ENCODE measurements around the gene FHOD1.

Gene FHOD1

GRCh38 chr16:67190041-67190440, 57.2 kb downstream of the FHOD1 start, which contains the start of gene EXOC3L1:
EXOC3L1 (minus strand) TSS chr16:67190136; CDS start chr16:67189676, 460 bp downstream.
- POLR2A ChIA-PET (ENCODE audit: low non-redundant PET): no interaction called here
- TF ChIP-seq CTCF (conservative IDR thresholded peaks at IDR 0.05; ENCODE audit: low read depth): no peak
- DNase-seq (ENCODE audit: low spot score): no peak
- CTCF ChIA-PET: interaction anchor here (0.5 to 0.7 kb wide), 3 partner anchors 20 to 236 kb away, joined by 3 to 6 read pairs (median 3); partner anchors contain the start of gene NOL3
- peak within 1 kb of the TSS; percentile 26; the same call in 1 of the 2 replicates for H3K27ac ChIP-seq

- no peak overlapping the region for H3K27ac ChIP-seq
- ChIA-PET POLR2A (ENCODE audit: low non-redundant PET) (no interaction called here), CTCF (no interaction called here)
- TF ChIP-seq CTCF (conservative IDR thresholded peaks at IDR 0.05; ENCODE audit: low read depth): no peak
- DNase-seq (ENCODE audit: low spot score): no peak
Observed at GRCh38 chr16:67188798-67189197, 58.5 kb downstream of the FHOD1 start.

GRCh38 chr16:67188323-67188722, 59.0 kb downstream of the FHOD1 start:
- DNase-seq (ENCODE audit: low spot score): no peak
- CTCF ChIA-PET: no interaction called here
- POLR2A ChIA-PET (ENCODE audit: low non-redundant PET): no interaction called here
- no peak overlapping the region for H3K27ac ChIP-seq
- TF ChIP-seq CTCF (conservative IDR thresholded peaks at IDR 0.05; ENCODE audit: low read depth): no peak

- CTCF ChIA-PET: no interaction called here
- no peak for TF ChIP-seq CTCF (conservative IDR thresholded peaks at IDR 0.05; ENCODE audit: low read depth)
- POLR2A ChIA-PET (ENCODE audit: low non-redundant PET): interaction anchor here (0.6 kb wide), 1 partner anchor 236 kb away, joined by 3 read pairs; no protein-coding TSS in a partner anchor
- no peak for DNase-seq (ENCODE audit: low spot score)
- H3K27ac ChIP-seq: no peak overlapping the region; the same call in 1 of the 2 replicates
Observed at GRCh38 chr16:67187175-67187890, 59.9 kb downstream of the FHOD1 start.

- no peak for DNase-seq (ENCODE audit: low spot score)
- peak overlapping the region; percentile 21 for H3K27ac ChIP-seq
- CTCF ChIA-PET: interaction anchor here (0.6 to 0.7 kb wide), 2 partner anchors 15 to 459 kb away, joined by 3 read pairs; no protein-coding TSS in a partner anchor
- TF ChIP-seq CTCF (conservative IDR thresholded peaks at IDR 0.05; ENCODE audit: low read depth): no peak
- POLR2A ChIA-PET (ENCODE audit: low non-redundant PET): interaction anchor here (0.6 kb wide), 1 partner anchor 235 kb away, joined by 3 read pairs; no protein-coding TSS in a partner anchor
Observed at GRCh38 chr16:67186550-67186950, 60.7 kb downstream of the FHOD1 start.

- ChIA-PET CTCF (interaction anchor here (0.6 to 2.0 kb wide), 9 partner anchors 10 to 232 kb away, joined by 3 to 9 read pairs (median 6); partner anchors contain the start of genes NOL3, TMEM208 and TRADD), POLR2A (ENCODE audit: low non-redundant PET) (no interaction called here)
- no peak for DNase-seq (ENCODE audit: low spot score)
Observed at GRCh38 chr16:67185651-67186134, 61.6 kb downstream of the FHOD1 start.

More at GRCh38 chr16:67185651-67186134, 61.6 kb downstream of the FHOD1 start:
- peak overlapping the region; percentile 95; the same call in 1 of the 2 replicates for H3K27ac ChIP-seq
- peak; percentile 50 for TF ChIP-seq CTCF (conservative IDR thresholded peaks at IDR 0.05; ENCODE audit: low read depth)
